Measurements from ENCODE around the gene SFXN2. TPM values are rescaled to one million over a fixed set of nuclear protein-coding genes. Genes with fewer than 3 reads are reported as not detected.

The SFXN2 gene
- total and polyA plus RNA-seq, 2 experiments from 2014 or later = 5.7 to 6.2 TPM

DNA sequence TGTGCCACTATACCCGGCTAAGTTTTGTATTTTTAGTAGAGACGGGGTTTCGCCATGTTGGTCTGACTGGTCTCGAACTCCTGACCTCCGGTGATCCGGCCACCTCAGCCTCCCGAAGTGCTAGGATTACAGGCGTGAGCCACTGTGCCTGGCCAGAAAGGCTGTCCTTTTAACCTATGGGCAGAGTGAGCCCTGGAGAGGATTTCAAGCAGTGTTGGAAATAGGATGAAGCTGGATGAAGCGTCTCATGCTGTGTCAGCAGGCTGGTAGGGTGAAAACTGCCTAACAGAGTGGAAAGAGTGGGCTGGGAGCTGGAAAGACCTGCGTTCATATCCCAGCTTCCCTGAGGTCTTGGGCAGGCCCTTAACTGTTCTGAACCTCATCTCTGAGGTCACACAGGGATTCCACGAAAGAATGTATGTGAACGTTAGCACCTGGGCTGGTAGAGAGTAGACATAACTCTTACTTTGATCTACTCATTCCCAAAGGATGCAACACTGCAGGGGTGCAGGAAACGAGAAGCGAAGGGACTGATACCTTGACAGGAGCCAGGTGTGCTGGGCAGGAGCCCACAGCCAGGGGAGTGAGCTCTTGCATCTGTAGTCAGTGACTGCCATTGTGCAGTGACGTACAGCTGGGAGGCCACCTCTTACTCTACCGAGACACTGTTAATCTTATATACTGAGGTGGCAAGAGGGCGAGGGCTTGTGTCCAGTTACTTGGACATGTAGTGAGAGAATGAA, 63.4 kb downstream of the SFXN2 start (continued):
- TF ChIP-seq, protein P1, sequence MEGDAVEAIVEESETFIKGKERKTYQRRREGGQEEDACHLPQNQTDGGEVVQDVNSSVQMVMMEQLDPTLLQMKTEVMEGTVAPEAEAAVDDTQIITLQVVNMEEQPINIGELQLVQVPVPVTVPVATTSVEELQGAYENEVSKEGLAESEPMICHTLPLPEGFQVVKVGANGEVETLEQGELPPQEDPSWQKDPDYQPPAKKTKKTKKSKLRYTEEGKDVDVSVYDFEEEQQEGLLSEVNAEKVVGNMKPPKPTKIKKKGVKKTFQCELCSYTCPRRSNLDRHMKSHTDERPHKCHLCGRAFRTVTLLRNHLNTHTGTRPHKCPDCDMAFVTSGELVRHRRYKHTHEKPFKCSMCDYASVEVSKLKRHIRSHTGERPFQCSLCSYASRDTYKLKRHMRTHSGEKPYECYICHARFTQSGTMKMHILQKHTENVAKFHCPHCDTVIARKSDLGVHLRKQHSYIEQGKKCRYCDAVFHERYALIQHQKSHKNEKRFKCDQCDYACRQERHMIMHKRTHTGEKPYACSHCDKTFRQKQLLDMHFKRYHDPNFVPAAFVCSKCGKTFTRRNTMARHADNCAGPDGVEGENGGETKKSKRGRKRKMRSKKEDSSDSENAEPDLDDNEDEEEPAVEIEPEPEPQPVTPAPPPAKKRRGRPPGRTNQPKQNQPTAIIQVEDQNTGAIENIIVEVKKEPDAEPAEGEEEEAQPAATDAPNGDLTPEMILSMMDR (conservative IDR thresholded peaks at IDR 0.05; ENCODE audit: low read depth in 2 of 2) = no peak
- TF ChIP-seq, protein P2, sequence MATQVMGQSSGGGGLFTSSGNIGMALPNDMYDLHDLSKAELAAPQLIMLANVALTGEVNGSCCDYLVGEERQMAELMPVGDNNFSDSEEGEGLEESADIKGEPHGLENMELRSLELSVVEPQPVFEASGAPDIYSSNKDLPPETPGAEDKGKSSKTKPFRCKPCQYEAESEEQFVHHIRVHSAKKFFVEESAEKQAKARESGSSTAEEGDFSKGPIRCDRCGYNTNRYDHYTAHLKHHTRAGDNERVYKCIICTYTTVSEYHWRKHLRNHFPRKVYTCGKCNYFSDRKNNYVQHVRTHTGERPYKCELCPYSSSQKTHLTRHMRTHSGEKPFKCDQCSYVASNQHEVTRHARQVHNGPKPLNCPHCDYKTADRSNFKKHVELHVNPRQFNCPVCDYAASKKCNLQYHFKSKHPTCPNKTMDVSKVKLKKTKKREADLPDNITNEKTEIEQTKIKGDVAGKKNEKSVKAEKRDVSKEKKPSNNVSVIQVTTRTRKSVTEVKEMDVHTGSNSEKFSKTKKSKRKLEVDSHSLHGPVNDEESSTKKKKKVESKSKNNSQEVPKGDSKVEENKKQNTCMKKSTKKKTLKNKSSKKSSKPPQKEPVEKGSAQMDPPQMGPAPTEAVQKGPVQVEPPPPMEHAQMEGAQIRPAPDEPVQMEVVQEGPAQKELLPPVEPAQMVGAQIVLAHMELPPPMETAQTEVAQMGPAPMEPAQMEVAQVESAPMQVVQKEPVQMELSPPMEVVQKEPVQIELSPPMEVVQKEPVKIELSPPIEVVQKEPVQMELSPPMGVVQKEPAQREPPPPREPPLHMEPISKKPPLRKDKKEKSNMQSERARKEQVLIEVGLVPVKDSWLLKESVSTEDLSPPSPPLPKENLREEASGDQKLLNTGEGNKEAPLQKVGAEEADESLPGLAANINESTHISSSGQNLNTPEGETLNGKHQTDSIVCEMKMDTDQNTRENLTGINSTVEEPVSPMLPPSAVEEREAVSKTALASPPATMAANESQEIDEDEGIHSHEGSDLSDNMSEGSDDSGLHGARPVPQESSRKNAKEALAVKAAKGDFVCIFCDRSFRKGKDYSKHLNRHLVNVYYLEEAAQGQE (IDR thresholded peaks at IDR 0.05; ENCODE audit: unreplicated experiment) = no peak
- TF ChIP-seq JUNB (IDR thresholded peaks at IDR 0.05; ENCODE audit: unreplicated experiment) (no peak), STAT1 (IDR thresholded peaks at IDR 0.05; ENCODE audit: unreplicated experiment) (no peak)

DNA sequence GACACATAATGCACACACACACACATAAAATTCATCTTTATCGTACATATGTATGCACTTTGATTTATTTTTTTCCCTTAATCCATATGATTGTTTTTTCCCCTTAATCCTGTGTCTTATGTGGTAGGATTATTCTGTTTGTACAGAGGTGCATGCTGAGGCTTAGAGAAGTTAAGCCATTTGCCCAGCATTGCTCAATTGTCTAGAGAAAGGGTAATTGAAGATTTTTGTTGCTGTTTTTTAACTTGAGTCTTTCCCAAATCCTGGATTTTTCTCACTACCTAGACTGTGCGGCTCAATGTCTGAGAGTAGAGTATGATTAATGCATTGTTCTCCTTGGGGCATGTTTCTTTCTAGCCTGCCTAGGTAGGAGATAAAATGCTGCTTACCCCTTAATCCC, 64.3 kb downstream of the SFXN2 start:
- Histone ChIP-seq H4K20me1 (replicated peaks; ENCODE audit: insufficient read depth) (no peaks in the 10 kb centered on the region), H3K79me2 (replicated peaks; ENCODE audit: insufficient read depth) (peaks cover 4% of the 10 kb centered on the region), H3K9me2 (ENCODE audit: insufficient read depth) (no peaks in the 10 kb centered on the region), H3K36me3 (ENCODE audit: insufficient read depth) (no peaks in the 10 kb centered on the region), H2AFZ (no peak overlapping the region), H3K4me1 (ENCODE audit: insufficient read depth) (peaks cover 68% of the 10 kb centered on the region), H3K27me3 (ENCODE audit: insufficient read depth) (no peaks in the 10 kb centered on the region), H3K4me2 (no peak overlapping the region), H3K4me3 (no peak overlapping the region), H3K27ac (ENCODE audit: low read depth) (no peak overlapping the region), H3F3A (replicated peaks; ENCODE audit: low read depth) (no peaks in the 10 kb centered on the region)
- H3K27ac Mint-ChIP-seq = no peak overlapping the region
- ATAC-seq = no peak
- peaks cover 8% of the 10 kb centered on the region for H3K27me3 Mint-ChIP-seq (ENCODE audit: insufficient read depth, low read depth, poor library complexity)
- TF ChIP-seq, protein P1 (conservative IDR thresholded peaks at IDR 0.05; ENCODE audit: low read depth in 2 of 2) = no peak
- TF ChIP-seq ZNF114 (CRISPR knock-in tag; IDR thresholded peaks at IDR 0.05) (no peak), CREB1 (CRISPR knock-in tag; IDR thresholded peaks at IDR 0.05; ENCODE audit: low read depth) (no peak), EZH2 (IDR thresholded peaks at IDR 0.05; ENCODE audit: low read depth, unreplicated experiment) (no peak)
- TF ChIP-seq, protein P3, sequence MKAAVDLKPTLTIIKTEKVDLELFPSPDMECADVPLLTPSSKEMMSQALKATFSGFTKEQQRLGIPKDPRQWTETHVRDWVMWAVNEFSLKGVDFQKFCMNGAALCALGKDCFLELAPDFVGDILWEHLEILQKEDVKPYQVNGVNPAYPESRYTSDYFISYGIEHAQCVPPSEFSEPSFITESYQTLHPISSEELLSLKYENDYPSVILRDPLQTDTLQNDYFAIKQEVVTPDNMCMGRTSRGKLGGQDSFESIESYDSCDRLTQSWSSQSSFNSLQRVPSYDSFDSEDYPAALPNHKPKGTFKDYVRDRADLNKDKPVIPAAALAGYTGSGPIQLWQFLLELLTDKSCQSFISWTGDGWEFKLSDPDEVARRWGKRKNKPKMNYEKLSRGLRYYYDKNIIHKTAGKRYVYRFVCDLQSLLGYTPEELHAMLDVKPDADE (IDR thresholded peaks at IDR 0.05) = no peak
- peaks cover 2% of the 10 kb centered on the region; the same call in 1 of the 3 replicates for H3K36me3 Mint-ChIP-seq (ENCODE audit: low read depth)
- H3K4me3 Mint-ChIP-seq = no peak overlapping the region
- no peak for DNase-seq (ENCODE audit: low spot score)
- peaks cover 72% of the 10 kb centered on the region for H3K4me1 Mint-ChIP-seq
- H3K9me3 Mint-ChIP-seq = no peaks in the 10 kb centered on the region

Measured in GM23338 (cell line).